Neutrophil (primary cell): ENCODE data around the gene USH1C.

Experiments
- H3K27ac ChIP-seq: fragments of 200-600 bp; sonication (generic); 2 replicates; pipeline ENCODE4 v1.5.1; 2016; ENCODE audit warnings: mild to moderate bottlenecking, moderate library complexity
- H3K27me3 ChIP-seq: fragments of 200-600 bp; sonication (generic); 2 replicates; pipeline ENCODE4 v1.6.0; 2016; ENCODE audit warnings: mild to moderate bottlenecking
- H3K36me3 ChIP-seq: fragments of 200-600 bp; sonication (generic); 2 replicates; pipeline ENCODE4 v1.5.1; 2017
- H3K4me1 ChIP-seq, 2 experiments: fragments of 200-600 bp in 1 of 2; sonication (generic) in 1 of 2; 1 replicate in 1 of 2; 2 replicates in 1 of 2; pipeline versions ENCODE4 v1.5.1 to v1.6.1; 2013 to 2016; ENCODE audit warnings: low read depth in 1 of 2, low read length in 1 of 2, mild to moderate bottlenecking in 1 of 2, moderate library complexity in 1 of 2; ENCODE audit not compliant: control insufficient read depth in 1 of 2, insufficient read depth in 1 of 2
- H3K4me3 ChIP-seq, 2 experiments: fragments of 200-600 bp in 1 of 2; sonication (generic) in 1 of 2; 1 replicate in 1 of 2; 2 replicates in 1 of 2; pipeline ENCODE4 v1.5.1; 2013 to 2016; ENCODE audit warnings: low read depth in 1 of 2, low read length in 1 of 2, mild to moderate bottlenecking in 1 of 2, moderate library complexity in 1 of 2
- H3K9me3 ChIP-seq: fragments of 200-600 bp; sonication (generic); 2 replicates; pipeline ENCODE4 v1.5.1; 2016
- TF ChIP-seq, protein P1 (sequence below): fragments of 200-600 bp; sonication (generic); IDR thresholded peaks from 2 replicates; pipeline ENCODE4 v1.5.1; 2016; ENCODE audit warnings: antibody characterized with exemption

USH1C gene

DNA sequence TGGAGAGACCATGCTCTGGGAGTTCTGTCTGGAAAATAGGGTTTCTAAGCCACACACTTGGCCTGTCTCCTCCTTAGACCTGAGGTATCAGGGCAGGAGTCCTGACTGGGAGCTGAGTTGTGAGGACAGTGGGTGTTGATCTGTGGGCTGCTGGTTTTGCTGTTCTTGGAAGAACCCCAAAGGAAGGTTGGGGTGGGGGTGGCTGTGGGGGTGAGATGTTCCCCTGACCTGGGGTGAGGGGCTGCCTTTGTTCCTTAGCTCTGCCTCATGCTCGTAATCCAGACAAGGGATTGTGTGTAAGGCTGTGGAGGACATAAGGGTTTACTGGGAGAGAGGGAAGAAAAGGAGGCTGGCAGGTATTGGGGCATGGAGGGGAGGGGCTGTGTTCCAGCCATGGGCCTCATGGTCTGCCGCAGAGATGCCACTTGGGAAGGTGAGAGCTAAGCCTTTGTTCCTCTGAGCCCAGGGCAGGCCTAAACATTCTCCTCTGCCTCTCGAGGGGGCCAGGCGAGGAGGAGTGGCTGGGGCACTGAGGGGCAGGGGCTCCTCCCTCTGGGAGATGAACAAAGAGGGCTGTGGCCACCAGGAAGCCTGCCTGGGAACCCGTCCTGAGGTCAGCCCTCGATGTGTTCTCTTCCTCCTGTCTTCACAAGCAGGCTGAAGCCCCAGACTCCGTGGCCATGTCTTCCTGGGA lies 7.3 kb upstream of the USH1C start:
- H3K27me3 ChIP-seq: peaks cover 37% of the 10 kb centered on the region
- H3K4me1 ChIP-seq: no peaks in the 10 kb centered on the region
- no peaks in the 10 kb centered on the region for H3K9me3 ChIP-seq
- TF ChIP-seq, protein P1, sequence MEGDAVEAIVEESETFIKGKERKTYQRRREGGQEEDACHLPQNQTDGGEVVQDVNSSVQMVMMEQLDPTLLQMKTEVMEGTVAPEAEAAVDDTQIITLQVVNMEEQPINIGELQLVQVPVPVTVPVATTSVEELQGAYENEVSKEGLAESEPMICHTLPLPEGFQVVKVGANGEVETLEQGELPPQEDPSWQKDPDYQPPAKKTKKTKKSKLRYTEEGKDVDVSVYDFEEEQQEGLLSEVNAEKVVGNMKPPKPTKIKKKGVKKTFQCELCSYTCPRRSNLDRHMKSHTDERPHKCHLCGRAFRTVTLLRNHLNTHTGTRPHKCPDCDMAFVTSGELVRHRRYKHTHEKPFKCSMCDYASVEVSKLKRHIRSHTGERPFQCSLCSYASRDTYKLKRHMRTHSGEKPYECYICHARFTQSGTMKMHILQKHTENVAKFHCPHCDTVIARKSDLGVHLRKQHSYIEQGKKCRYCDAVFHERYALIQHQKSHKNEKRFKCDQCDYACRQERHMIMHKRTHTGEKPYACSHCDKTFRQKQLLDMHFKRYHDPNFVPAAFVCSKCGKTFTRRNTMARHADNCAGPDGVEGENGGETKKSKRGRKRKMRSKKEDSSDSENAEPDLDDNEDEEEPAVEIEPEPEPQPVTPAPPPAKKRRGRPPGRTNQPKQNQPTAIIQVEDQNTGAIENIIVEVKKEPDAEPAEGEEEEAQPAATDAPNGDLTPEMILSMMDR: no peak
- H3K27ac ChIP-seq: no peak overlapping the region
- H3K36me3 ChIP-seq: no peaks in the 10 kb centered on the region
- no peak overlapping the region for H3K4me3 ChIP-seq

DNA sequence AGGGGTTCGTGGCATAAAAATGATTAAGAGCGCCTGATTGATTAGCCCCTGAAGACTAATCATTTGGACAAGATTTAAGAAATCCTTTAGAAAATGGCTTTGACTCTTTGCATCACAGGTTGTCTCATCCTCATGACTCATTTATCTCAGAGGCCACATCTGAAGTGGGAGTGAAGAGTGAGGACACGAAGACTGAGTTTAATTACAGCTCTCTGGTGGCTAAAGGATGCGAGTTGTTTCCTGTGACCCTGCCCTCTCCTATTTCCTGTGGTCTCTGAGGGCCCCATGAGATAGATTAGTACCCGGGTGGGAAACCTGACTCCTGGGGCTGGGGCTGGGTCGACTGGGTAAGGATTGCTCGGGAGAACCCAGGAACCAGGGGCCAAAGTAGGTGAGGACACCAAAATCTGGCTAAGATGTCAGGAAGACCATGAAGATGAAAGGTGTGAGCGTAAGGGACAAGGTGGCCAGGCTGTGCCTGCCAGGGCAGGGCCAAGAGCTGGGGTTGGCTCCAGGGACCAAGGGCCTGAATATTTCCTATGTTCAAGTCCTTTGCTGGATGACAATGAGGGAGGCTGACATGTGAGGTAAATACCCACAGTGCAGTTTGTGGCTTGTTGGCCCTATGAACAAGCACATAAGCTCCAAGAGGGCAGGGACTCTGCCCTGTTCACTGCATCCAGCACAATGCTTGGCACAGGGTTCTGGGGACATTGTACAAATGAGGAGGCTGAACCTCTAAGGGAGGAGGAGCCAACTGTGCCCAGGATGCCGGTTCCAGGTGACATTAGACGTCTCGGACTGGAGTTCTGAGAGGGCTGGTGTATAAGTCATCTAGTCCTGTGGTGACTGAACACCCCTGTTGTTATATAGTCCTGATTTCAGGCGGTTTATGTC lies 6.5 kb upstream of the USH1C start:
- Histone ChIP-seq H3K4me3 (no peak overlapping the region), H3K27ac (no peak overlapping the region), H3K27me3 (peaks cover 39% of the 10 kb centered on the region), H3K4me1 (no peaks in the 10 kb centered on the region), H3K9me3 (no peaks in the 10 kb centered on the region), H3K36me3 (no peaks in the 10 kb centered on the region)
- TF ChIP-seq, protein P1: no peak

DNA sequence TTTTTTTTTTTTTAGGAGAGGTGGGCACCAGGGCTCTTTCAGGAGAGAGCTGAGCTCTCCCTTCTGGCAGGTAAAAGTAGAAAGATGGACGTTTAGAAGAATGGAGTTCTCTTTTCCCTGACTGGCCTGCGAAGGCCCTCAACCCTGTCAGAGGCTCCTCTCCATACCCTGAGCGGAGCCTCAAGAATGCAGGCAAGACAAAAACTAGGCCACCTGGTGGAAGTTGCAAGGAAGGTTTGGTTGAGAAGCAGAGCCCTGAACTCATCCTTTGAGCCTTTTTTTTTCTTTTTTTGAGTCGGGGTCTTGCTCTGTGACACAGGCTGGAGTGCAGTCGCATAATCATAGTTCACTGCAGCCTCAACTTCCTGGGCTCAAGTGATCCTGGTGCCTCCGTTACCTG lies 4.2 kb upstream of the USH1C start:
- H3K4me1 ChIP-seq: peaks cover 0 to 4% of the 10 kb centered on the region in 2 experiments
- TF ChIP-seq, protein P1: no peak
- no peak overlapping the region for H3K27ac ChIP-seq
- H3K36me3 ChIP-seq: no peaks in the 10 kb centered on the region
- no peaks in the 10 kb centered on the region for H3K9me3 ChIP-seq
- peaks cover 61% of the 10 kb centered on the region for H3K27me3 ChIP-seq
- H3K4me3 ChIP-seq: no peak overlapping the region

DNA sequence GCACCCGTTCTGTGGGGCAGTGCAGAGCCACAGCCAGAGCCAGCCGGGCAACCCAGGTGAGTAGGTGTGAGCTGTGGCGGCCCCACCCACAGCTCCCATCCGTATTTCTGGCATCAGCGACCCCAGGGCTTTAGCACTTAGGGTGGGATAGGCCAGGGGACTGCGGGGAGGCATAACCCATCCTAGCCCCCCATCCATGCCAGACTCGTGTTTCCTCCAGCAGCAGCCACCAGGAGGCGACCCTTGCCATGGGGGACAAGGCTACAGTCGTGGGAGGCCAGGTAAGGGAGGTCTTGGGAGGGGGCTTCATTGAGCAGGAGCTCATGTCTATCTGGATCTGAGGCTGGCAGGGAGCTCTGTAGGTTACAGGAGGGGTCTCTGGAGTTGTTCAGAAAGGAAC lies 3.7 kb upstream of the USH1C start:
- no peaks in the 10 kb centered on the region for H3K9me3 ChIP-seq
- no peak overlapping the region for H3K4me3 ChIP-seq
- peaks cover 66% of the 10 kb centered on the region for H3K27me3 ChIP-seq
- no peaks in the 10 kb centered on the region for H3K36me3 ChIP-seq
- H3K4me1 ChIP-seq: peaks cover 0 to 4% of the 10 kb centered on the region in 2 experiments
- no peak overlapping the region for H3K27ac ChIP-seq
- TF ChIP-seq, protein P1: no peak

DNA sequence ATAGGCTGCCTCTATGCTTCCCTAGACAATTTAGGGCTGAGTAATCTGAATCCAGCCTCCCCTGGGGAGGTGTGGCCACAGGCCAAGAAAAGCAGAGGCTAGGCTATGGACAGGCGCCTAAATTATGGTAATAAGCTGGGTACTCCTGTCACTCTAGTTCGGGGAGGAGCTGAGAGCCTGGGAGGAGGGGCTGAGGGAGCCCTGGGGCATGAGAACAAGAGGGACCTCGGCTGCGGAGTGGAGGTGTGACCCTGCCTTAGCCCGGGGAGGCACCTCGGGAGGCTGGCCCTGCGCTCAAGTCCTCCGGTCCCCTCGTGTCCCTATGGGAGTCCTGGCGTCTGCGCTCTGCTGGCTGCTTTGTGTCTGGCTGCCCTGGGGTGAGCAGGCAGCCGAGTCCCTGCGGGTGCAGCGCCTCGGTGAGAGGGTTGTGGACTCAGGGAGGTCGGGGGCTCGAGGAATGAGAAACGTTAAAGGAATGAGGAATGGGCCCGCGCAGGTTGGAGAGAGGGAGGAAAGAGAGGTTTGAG lies 2.9 kb upstream of the USH1C start, which contains the start of gene OTOG:
Gene OTOG, plus strand, starts transcription at position 209 of the 527 bp plus-strand sequence. Its CDS starts 114 bp downstream, at position 323.
- no peaks in the 10 kb centered on the region for H3K36me3 ChIP-seq
- no peak within 1 kb of the TSS for H3K4me3 ChIP-seq
- TF ChIP-seq, protein P1: no peak
- H3K4me1 ChIP-seq: peaks cover 0 to 4% of the 10 kb centered on the region in 2 experiments
- no peak within 1 kb of the TSS for H3K27ac ChIP-seq
- H3K27me3 ChIP-seq: peaks cover 74% of the 10 kb centered on the region
- no peaks in the 10 kb centered on the region for H3K9me3 ChIP-seq
